MCF 10A (cell line): ENCODE results near the gene PCSK7. TPM values are rescaled to one million over a fixed set of nuclear protein-coding genes. Genes with fewer than 3 reads are reported as not detected.

Experiments used
- BruUV-seq: library from RNA; stranded (reverse); fragments of 400-500 nt; replicated peaks from 2 replicates; lab custom pipeline; 2021; lab: Mats Ljungman, UMichigan
- CTCF ChIA-PET: fragments of 300-600 bp; sonication (Branson Sonifier 250); formaldehyde crosslinking; extraction: SDS; loops from one replicate; lab custom pipeline; 2021; ENCODE audit warnings: antibody characterized with exemption, inconsistent platforms; lab: Yijun Ruan, JAX
- POLR2A ChIA-PET: fragments of 300-600, 350-650 bp; sonication (Branson Sonifier 250); formaldehyde crosslinking; extraction: SDS; loops from one replicate; lab custom pipeline; 2020; ENCODE audit warnings: antibody characterized with exemption, inconsistent platforms; lab: Yijun Ruan, JAX
- DNase-seq: peaks from one replicate; pipeline ENCODE4 v3.0.0-alpha.2; 2018; ENCODE audit not compliant: unreplicated experiment
- H3K27ac Mint-ChIP-seq: one replicate; pipeline ENCODE4 v1.8.0; 2022; ENCODE audit warnings: mild to moderate bottlenecking, low read depth, mixed read lengths; ENCODE audit not compliant: unreplicated experiment
- H3K27me3 Mint-ChIP-seq: one replicate; pipeline ENCODE4 v1.8.0; 2022; ENCODE audit warnings: mixed read lengths; ENCODE audit not compliant: insufficient read depth, unreplicated experiment
- H3K36me3 Mint-ChIP-seq: one replicate; pipeline ENCODE4 v1.8.0; 2022; ENCODE audit warnings: mild to moderate bottlenecking, moderate library complexity, mixed read lengths; ENCODE audit not compliant: insufficient read depth, unreplicated experiment
- H3K4me1 Mint-ChIP-seq: one replicate; pipeline ENCODE4 v1.8.0; 2022; ENCODE audit warnings: mixed read lengths; ENCODE audit not compliant: insufficient read depth, unreplicated experiment
- H3K4me3 Mint-ChIP-seq: one replicate; pipeline ENCODE4 v1.8.0; 2022; ENCODE audit warnings: mild to moderate bottlenecking, moderate library complexity, mixed read lengths; ENCODE audit not compliant: unreplicated experiment
- H3K9me3 Mint-ChIP-seq: one replicate; pipeline ENCODE4 v1.8.0; 2022; ENCODE audit warnings: mixed read lengths; ENCODE audit not compliant: unreplicated experiment
- intact Hi-C: fragments of 100-400 bp; cut with micrococcal nuclease; formaldehyde crosslinking; loops from 2 replicates; pipeline ENCODE4 v1.14.1; 2022
- total RNA-seq: library from RNA; stranded (reverse); gene quantifications from 2 replicates; pipeline ENCODE4 v1.2.3, GENCODE V29; 2022
- TF ChIP-seq, protein P1 (sequence below): fragments of 200-600 bp; IDR thresholded peaks from one replicate; pipeline ENCODE4 v1.8.0; 2022; ENCODE audit warnings: antibody characterized with exemption, mild to moderate bottlenecking; ENCODE audit not compliant: unreplicated experiment

The PCSK7 gene
- total RNA-seq, 1 experiment from 2014 or later: 58.6 TPM

DNA sequence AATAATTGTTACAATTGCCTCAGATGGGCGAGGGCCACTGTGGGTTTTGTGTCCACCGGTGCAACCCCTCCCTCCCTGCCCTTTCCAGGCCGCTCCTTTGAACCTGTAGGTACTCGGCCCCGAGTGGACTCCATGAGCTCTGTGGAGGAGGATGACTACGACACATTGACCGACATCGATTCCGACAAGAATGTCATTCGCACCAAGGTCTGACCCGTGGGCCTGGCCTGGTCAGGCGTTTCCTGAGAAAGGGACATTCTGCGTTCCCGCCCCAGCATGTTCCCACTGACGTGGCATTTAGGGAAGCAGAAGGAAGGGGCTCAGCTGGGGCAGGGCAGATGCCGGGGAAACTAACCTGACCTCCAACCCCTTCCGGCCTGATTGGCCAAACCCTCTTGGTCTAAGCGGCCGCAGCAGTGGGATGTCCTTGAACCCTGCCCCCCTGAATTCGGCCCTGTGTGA lies 43.2 kb downstream of the PCSK7 start:
- CTCF ChIA-PET: no interaction called here
- no TSS peak for BruUV-seq
- Mint-ChIP-seq H3K4me1 (no peaks in the 10 kb centered on the region), H3K27ac (no peak overlapping the region), H3K4me3 (no peak overlapping the region), H3K27me3 (no peaks in the 10 kb centered on the region), H3K9me3 (no peaks in the 10 kb centered on the region), H3K36me3 (peaks cover 32% of the 10 kb centered on the region)
- intact Hi-C loops: no loop called here
- POLR2A ChIA-PET: interaction anchor here (1.4 kb wide), 1 partner anchor 10 kb away, joined by 6 read pairs; the partner anchor contains the start of gene SIDT2
- TF ChIP-seq, protein P1, sequence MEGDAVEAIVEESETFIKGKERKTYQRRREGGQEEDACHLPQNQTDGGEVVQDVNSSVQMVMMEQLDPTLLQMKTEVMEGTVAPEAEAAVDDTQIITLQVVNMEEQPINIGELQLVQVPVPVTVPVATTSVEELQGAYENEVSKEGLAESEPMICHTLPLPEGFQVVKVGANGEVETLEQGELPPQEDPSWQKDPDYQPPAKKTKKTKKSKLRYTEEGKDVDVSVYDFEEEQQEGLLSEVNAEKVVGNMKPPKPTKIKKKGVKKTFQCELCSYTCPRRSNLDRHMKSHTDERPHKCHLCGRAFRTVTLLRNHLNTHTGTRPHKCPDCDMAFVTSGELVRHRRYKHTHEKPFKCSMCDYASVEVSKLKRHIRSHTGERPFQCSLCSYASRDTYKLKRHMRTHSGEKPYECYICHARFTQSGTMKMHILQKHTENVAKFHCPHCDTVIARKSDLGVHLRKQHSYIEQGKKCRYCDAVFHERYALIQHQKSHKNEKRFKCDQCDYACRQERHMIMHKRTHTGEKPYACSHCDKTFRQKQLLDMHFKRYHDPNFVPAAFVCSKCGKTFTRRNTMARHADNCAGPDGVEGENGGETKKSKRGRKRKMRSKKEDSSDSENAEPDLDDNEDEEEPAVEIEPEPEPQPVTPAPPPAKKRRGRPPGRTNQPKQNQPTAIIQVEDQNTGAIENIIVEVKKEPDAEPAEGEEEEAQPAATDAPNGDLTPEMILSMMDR: no peak
- no peak for DNase-seq

DNA sequence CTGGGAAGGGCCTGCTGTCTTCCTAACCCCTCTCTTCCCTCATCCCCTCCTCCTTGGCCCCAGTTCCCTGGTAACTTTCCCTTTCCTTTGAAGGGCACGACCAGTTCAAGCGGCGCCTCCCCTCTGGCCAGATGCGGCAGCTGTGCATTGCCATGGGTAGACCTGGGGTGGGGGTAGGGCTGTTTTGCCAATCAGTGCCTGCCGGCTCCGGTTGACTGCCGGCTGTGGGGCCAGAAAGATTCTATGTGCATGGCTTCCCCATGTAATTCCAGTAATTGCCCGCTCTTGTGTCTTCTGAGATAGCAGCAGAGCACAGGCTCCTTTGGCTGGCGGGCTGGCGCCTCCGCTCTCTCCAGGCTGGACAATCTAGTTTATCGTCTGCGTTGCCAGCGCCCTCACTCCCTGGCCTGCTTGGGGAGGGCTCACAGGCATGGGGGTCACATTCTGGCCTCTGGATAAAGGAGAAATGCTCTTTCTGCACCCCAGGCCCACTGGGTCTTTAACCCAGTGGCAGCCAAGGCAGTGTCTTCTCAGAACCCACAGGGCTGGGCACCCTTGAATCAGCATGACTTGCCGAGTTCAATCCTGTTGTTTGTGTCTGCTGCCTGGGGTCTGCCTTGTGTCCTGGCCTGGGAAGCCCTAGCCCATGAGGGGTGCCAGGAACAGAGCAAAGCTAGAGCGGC lies 43.9 kb downstream of the PCSK7 start:
- no peaks in the 10 kb centered on the region for H3K4me1 Mint-ChIP-seq
- BruUV-seq: no TSS peak
- H3K9me3 Mint-ChIP-seq: no peaks in the 10 kb centered on the region
- no peaks in the 10 kb centered on the region for H3K27me3 Mint-ChIP-seq
- no peak overlapping the region for H3K4me3 Mint-ChIP-seq
- ChIA-PET CTCF (no interaction called here), POLR2A (interaction anchor here (1.4 kb wide), 1 partner anchor 9 kb away, joined by 6 read pairs; the partner anchor contains the start of gene SIDT2)
- peaks cover 32% of the 10 kb centered on the region for H3K36me3 Mint-ChIP-seq
- DNase-seq: no peak
- H3K27ac Mint-ChIP-seq: no peak overlapping the region
- TF ChIP-seq, protein P1: no peak
- intact Hi-C loops: no loop called here

DNA sequence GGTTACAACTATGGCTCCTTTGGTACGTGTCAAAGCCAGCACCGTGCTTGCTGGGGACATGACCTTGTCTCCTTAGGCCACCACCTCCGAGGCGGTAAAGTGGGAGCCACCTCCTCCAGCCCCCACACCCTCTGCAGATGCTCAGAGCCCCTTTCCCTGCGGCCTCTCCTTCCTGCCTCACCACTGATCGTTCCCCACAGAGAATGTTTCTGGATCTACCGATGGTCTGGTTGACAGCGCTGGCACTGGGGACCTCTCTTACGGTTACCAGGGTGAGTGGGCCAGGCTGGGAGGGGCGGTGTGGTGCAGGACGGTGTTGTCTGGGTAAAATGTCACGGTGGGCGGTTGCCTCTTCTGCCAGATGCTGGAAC lies 44.5 kb downstream of the PCSK7 start:
- ChIA-PET POLR2A (interaction anchor here (0.7 kb wide), 1 partner anchor 10 kb away, joined by 5 read pairs; no protein-coding TSS in a partner anchor), CTCF (interaction anchor here (0.6 kb wide), 1 partner anchor 31 kb away, joined by 3 read pairs; no protein-coding TSS in a partner anchor)
- peaks cover 32% of the 10 kb centered on the region for H3K36me3 Mint-ChIP-seq
- H3K4me3 Mint-ChIP-seq: no peak overlapping the region
- no peaks in the 10 kb centered on the region for H3K4me1 Mint-ChIP-seq
- no peaks in the 10 kb centered on the region for H3K9me3 Mint-ChIP-seq
- no TSS peak for BruUV-seq
- intact Hi-C loops: no loop called here
- H3K27ac Mint-ChIP-seq: no peak overlapping the region
- DNase-seq: no peak
- H3K27me3 Mint-ChIP-seq: no peaks in the 10 kb centered on the region
- TF ChIP-seq, protein P1: no peak

DNA sequence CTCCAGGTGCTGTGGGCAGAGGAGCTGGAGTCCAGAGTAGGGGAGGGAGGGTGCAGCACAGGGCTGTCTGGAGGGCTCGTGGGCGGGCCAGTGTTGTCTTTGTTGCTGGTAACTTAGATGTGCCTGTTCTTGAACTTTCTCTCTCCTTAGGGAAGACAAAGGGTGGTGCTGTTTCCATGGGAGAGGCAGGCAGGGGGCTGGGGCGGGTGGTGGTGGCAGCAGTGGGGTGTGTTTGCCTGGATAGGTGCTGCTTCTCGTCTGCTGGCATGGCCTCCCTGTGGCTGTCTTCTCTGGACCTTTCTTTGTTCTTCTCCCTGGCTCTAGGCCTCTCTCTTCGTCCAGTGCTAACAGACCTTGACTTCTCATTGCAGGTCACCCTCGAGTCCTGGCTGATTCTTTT lies 44.9 kb downstream of the PCSK7 start:
- BruUV-seq: no TSS peak
- no peaks in the 10 kb centered on the region for H3K4me1 Mint-ChIP-seq
- POLR2A ChIA-PET: interaction anchor here (0.7 kb wide), 1 partner anchor 10 kb away, joined by 5 read pairs; no protein-coding TSS in a partner anchor
- TF ChIP-seq, protein P1: no peak
- no peaks in the 10 kb centered on the region for H3K9me3 Mint-ChIP-seq
- no peak for DNase-seq
- intact Hi-C loops: no loop called here
- CTCF ChIA-PET: interaction anchor here (0.6 kb wide), 1 partner anchor 32 kb away, joined by 3 read pairs; no protein-coding TSS in a partner anchor
- peaks cover 33% of the 10 kb centered on the region for H3K36me3 Mint-ChIP-seq
- H3K27me3 Mint-ChIP-seq: no peaks in the 10 kb centered on the region
- H3K27ac Mint-ChIP-seq: no peak overlapping the region
- no peak overlapping the region for H3K4me3 Mint-ChIP-seq
